B cell (primary cell): Measurements from ENCODE around the gene NDUFA5.
"Not testable (repeated sequence)": the region's sequence is repeated elsewhere in the genome, so short reads cannot be mapped to it uniquely, and the experiment has no call there.

Experiments
- CTCF ChIP-seq: fragments of 200-600 bp; IDR thresholded peaks from one replicate; pipeline ENCODE4 v1.8.0; 2022; ENCODE audit warnings: antibody characterized with exemption, mild to moderate bottlenecking
- EZH2 ChIP-seq: IDR thresholded peaks from 2 replicates; pipeline ENCODE4 v1.6.1; 2012; ENCODE audit warnings: borderline replicate concordance, low read depth, mild to moderate bottlenecking, moderate library complexity, low read length; ENCODE audit not compliant: insufficient read depth, poor library complexity, severe bottlenecking

GRCh38 chr7:123530035-123530591, 27.5 kb downstream of the NDUFA5 start:
- not testable (repeated sequence) for TF ChIP-seq CTCF, EZH2
